Epithelial cell of esophagus (primary cell): ENCODE data around the gene SHB.
A peak's percentile ranks its signal among the peaks of the same experiment; 100 is the strongest.

ENCODE experiments used
- DNase-seq: peaks from one replicate; pipeline ENCODE4 v3.0.0; 2010; ENCODE audit warnings: low read depth
- H3K4me3 ChIP-seq: 2 replicates; pipeline ENCODE4 v1.5.1; 2011; ENCODE audit warnings: mild to moderate bottlenecking, low read length, control low read depth
- TF ChIP-seq, protein P1 (sequence below): IDR thresholded peaks from 2 replicates; pipeline ENCODE4 v1.5.1; 2011; ENCODE audit warnings: low read depth, mild to moderate bottlenecking, low read length, control low read depth, inconsistent platforms; ENCODE audit not compliant: insufficient read depth; ENCODE audit errors: missing control alignments

The SHB gene

DNA sequence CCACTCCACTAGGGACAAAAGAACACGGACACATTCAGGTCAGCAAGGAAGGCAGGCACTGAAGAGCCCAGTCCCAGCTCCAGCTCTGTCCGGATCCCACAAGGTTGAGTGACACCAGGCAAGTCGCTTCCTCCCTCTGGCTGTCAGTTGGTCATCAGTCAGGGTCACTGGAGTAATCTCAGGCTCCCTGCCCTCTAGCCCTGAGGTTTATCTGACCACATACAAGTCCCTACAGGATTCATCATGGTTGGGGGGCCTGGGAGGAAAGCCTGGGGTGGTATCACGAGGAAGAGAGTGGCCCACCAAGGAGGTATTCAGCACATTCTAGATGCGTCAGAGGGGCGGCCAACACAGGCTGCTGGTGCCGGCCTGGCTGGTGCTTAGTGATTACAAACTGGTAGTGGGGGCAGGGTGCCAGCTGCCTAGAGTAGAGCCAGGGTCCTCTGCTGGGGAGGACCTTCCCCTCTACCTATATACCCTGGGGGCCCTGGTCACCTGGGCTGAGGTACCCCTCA lies 81.5 kb downstream of the SHB start:
- TF ChIP-seq, protein P1, sequence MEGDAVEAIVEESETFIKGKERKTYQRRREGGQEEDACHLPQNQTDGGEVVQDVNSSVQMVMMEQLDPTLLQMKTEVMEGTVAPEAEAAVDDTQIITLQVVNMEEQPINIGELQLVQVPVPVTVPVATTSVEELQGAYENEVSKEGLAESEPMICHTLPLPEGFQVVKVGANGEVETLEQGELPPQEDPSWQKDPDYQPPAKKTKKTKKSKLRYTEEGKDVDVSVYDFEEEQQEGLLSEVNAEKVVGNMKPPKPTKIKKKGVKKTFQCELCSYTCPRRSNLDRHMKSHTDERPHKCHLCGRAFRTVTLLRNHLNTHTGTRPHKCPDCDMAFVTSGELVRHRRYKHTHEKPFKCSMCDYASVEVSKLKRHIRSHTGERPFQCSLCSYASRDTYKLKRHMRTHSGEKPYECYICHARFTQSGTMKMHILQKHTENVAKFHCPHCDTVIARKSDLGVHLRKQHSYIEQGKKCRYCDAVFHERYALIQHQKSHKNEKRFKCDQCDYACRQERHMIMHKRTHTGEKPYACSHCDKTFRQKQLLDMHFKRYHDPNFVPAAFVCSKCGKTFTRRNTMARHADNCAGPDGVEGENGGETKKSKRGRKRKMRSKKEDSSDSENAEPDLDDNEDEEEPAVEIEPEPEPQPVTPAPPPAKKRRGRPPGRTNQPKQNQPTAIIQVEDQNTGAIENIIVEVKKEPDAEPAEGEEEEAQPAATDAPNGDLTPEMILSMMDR: no peak
- no peak overlapping the region for H3K4me3 ChIP-seq

DNA sequence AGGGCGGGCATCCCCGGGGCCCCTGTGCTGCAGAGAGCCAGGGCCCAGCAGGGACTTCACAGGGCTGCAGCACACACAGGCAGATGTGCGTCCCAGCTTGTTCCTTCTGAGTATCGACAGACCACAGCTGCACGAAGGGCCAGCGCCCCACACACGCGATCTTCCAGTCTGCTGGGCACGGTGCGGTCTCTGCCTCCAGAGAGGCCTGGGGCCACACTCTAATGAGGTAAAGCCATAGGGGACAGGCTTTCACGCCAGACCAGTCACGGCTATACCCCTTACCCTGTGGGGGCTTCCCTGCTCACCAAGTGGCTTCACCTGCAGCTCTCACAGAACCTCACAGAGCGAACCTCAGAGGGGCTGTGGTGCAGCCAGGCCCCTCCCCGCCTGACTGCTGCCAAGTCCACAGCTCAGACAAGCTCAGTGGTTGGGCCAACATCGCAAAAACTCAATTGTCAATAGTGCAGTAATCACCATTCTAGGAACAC lies 82.2 kb downstream of the SHB start:
- H3K4me3 ChIP-seq: no peak overlapping the region
- TF ChIP-seq, protein P1: no peak
- DNase-seq: no peak

More for the DNA sequence above, 81.5 kb downstream of the SHB start:
- no peak for DNase-seq

DNA sequence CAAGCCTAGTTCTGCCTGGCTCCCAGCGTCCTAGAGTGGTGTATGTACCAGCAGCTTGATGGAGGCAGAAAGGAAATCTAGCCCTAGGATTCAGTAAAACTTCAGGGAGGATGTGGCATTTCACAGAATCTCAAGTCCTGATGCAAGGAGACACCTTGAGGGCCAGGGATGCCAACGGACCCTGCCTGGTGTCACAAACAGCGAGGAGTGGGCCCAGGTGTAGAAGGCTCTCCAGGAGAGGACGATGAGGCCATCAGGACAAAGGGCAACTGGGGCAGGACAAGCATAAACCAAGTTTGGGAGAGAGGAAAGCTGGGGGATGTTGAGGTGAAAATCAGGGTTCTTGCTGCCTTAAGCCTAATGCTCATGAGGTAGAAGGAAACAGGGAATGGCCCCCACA lies 83.0 kb downstream of the SHB start:
- TF ChIP-seq, protein P1: no peak
- DNase-seq: no peak
- H3K4me3 ChIP-seq: no peak overlapping the region

DNA sequence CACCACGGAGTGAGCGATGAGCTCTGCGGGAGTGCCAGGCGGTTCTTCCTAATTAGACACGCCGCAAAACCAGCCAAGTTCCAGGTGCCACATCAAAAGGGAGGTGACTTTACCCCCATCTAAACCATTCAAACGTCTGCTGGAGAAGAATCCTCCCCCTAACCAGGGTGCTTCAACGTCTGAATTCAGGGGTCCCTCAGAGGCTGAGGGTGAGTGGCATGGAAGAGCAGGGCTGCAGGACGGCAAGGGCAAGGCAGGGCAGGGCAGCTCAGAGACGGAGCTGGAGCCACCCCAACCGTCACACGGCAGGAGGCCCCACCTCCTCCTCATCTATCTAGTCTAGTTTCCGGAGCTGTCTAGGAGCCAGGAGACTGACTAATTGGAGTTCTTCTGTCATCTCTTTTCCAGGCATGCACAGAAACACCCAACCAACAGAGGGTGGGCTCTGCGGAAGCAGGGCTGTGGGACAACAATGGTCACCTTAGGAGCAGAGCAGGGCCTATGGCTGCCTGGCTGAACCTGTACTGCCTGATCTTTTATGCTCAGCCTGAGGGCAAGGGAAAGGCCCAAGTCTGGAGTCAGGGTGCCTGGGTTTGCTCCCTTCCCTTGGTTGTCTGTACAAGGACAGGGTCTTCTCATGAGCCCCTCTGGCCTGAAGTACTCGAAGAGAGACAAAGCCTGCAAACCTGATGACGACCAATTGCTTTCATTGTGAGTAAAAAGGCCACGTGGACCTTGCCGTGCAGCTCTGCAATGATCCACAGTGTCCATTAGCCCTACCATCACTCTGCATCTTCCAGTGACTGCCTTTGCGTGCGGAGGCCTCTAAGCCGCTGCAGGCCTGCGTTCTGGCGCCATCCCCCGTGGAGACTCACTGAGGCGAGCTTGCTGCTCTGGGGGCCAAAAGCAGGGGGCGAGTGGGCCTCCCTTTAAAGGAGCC lies 84.1 kb downstream of the SHB start:
- H3K4me3 ChIP-seq: no peak overlapping the region
- DNase-seq: peak; percentile 70
- TF ChIP-seq, protein P1: no peak

DNA sequence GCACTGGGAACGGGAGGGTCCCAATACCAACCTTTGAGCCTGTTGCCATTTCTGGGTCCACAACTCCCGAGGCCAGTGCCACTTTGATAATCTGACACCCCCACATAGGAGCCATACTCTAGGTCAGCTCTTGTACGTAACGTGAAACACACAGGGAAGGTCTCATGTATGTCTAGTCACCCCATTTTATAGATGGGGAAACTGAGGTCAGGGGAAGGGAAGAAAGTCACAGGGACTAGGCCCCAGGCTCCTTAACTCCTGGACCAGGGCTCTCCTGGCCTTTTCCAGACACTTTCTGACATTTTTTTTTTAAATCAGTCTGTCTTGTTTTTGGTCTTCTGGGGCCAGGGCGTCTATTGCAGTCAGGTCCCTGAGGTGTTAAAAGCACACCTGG lies 84.8 kb downstream of the SHB start:
- no peak overlapping the region for H3K4me3 ChIP-seq
- TF ChIP-seq, protein P1: no peak
- DNase-seq: no peak

DNA sequence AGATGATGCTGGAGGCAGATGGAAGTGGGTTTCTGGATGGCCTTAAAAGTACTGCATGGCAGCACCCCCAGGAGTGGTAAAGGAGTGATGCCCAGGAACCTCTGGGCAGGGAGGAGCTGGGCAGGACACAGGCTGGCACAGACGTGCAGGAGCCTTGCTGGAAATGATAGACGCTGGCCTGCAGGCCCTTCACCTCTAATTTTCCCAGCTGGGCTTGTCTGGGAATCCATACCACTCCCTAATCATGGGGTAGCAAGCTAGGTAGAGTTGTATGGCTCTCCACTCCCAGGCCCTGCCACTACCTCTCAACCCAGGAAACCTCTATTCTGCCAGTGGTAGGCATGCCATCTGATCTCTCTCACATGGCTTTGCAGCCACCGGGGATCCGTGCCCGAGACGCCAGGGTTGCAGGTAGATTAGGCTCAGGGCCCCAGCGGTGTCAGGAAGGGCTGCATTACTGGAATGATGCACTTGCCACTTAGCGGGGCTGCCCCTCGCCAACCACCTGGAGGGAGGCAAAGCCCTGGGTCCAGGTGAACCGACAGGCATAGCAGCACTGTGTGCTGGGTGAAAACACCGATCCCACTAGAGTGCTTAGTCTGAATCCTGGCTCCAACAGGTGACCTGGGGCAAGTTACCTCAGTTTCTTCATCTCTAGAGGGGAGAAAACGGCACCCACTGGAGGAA lies 85.5 kb downstream of the SHB start:
- TF ChIP-seq, protein P1: no peak
- no peak for DNase-seq
- no peak overlapping the region for H3K4me3 ChIP-seq
